LNCAP (cell line): ENCODE data around the gene PARP1.

ENCODE experiments used
- TF ChIP-seq, protein P1 (sequence below): fragments of 450-650 bp; IDR thresholded peaks from 2 replicates; pipeline ENCODE4 v1.5.1; 2017; ENCODE audit warnings: mild to moderate bottlenecking

PARP1 gene

DNA sequence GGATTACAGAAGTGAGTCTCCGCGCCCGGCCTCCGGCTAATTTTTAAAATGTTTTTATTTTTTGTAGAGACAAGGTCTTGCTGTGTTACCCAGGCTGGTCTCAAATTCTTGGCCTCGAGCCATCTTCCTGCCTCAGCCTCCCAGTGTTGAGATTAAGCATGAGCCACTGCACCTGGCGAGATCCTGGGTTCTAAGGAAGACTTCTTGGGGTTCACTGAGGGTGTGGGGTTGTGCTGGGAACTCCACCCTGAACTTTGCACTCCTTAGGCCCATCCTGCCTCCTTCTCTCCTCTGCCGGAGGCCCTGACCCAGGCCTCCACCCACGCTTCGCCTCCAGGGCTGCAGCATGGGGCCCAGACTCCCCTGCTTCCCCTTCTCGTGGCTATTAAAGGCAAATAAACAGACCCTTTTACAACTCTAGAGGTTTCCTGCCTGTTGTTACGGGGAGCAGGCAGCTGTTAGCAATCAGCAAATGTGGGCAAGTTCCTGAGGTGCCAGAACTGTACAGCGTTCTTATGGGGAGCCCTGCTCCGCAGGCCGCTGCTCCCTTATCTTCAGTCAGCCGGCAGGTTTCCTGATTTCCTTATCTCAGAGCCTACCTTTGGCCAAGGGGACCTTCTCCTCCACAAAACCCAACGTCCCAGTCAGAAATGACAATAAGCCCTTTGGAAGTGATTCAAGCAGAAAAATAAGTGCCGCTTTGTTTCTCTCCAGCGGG lies 57.9 kb downstream of the PARP1 start:
- TF ChIP-seq, protein P1, sequence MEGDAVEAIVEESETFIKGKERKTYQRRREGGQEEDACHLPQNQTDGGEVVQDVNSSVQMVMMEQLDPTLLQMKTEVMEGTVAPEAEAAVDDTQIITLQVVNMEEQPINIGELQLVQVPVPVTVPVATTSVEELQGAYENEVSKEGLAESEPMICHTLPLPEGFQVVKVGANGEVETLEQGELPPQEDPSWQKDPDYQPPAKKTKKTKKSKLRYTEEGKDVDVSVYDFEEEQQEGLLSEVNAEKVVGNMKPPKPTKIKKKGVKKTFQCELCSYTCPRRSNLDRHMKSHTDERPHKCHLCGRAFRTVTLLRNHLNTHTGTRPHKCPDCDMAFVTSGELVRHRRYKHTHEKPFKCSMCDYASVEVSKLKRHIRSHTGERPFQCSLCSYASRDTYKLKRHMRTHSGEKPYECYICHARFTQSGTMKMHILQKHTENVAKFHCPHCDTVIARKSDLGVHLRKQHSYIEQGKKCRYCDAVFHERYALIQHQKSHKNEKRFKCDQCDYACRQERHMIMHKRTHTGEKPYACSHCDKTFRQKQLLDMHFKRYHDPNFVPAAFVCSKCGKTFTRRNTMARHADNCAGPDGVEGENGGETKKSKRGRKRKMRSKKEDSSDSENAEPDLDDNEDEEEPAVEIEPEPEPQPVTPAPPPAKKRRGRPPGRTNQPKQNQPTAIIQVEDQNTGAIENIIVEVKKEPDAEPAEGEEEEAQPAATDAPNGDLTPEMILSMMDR = no peak

DNA sequence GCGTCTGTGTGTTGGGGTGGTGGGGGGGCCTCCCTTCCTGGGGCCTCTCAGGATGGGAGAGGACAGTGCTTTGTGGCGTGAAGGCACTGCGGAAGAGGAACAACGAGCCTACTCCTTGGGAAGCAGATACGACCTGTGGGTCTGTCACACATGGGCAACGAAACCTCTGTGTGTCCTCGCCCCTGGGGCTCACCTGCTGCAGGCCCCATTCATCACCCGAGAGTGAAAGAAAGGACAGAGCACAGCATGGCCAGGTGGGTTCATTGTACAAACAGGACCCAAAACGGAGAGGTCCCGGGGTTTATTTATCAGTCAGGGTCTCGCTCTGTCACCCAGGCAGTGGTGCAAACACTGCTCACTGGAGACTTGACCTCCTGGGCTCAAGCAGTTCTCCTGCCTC lies 58.8 kb downstream of the PARP1 start:
- TF ChIP-seq, protein P1 = no peak

DNA sequence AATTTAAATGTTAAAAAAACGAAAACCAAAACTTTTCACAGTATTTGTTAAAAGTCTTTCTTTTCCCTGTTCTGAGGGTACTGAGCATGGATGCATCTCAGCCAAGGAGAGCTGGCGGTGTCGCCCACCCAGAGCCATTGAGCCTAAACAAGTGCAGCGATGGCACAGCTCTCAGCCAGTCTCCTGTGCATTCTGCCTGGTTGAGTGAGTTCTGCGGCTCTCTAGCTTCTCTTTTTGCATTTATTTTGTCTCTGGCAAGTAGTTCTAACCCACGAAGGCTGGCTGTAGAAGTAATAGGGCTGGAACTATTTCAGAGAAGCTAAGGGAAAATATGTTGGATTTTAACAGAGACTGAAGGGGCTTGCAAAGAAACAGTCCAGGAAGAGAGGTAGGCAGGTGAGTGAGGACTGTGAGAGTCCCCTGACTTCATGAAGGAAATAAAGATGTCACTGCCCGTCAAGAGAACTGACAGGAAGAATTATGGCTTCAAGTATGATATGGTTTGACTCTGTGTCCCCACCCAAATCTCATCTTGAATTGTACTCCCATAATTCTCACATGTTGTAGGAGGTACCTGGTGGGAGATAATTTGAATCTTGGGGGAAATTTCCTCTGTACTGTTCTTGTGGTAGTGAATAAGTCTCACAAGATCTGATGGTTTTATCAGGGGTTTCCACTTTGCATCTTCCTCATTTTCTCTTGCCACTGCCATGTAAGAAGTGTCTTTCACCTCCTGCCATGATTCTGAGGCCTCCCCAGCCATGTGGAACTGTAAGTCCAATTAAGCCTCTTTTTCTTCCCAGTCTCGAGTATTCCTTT lies 63.2 kb downstream of the PARP1 start:
- TF ChIP-seq, protein P1 = no peak

DNA sequence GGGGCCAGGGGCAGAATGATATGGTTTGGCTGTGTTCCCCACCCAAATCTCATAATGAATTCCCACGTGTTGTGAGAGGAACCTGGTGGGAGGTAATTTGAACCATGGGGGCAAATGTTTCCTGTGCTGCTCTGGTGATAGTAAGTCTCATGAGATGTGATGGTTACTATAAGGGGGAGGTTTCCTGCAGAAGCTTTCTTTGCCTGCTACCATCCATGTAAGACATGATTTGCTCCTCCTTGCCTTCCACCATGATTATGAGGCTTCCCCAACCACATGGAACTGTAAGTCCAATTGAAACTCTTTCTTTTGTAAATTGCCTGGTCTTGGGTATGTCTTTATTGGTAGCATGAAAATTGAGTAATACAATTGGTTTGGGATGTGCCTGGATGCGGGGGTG lies 65.2 kb downstream of the PARP1 start:
- TF ChIP-seq, protein P1 = no peak

DNA sequence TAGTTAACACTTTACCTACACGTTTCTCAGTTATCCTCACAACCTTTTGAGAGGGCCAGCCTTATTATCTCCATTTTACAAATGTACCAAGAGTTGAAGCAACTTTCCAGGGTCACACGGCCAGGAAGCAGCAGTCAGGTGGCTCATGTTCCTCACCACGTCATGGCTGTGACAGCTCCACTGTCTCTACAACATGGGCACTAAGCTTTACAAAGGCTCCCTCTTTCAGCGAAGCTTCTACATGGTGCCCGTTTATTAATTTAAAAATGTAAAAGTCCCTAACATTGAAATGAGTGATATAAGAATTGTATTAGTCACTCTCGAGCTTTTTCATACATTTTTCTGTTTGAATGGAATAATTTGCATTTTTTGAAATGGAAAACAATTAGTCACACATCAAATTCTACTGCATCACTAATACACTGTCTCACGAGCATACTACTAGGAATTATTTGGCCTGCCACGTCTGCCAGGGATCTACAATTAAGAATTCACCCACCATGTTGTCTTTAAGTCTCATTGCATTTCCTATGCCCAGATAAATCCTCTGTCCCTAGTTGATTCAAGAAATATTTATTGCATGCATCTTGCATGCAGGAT lies 70.5 kb downstream of the PARP1 start:
- TF ChIP-seq, protein P1 = no peak

DNA sequence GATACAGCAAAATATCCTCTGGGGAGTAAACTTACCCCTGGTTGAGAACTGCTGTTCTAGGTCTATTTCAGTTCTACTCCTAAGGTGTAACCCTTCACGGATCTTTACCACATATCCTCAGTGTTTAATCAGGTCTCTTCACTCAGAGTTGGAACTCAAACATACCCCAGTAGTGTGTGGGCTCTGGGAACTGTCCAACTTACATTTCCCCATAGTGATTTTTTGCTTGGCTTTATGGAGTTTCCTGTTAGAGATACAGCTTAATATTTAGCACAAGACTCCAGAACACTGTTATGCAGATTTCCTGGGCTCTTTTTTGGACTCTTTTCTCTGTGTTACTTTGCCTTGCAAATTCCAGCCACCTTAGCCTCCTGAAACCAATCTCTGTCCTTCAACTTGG lies 72.2 kb downstream of the PARP1 start:
- TF ChIP-seq, protein P1 = no peak

DNA sequence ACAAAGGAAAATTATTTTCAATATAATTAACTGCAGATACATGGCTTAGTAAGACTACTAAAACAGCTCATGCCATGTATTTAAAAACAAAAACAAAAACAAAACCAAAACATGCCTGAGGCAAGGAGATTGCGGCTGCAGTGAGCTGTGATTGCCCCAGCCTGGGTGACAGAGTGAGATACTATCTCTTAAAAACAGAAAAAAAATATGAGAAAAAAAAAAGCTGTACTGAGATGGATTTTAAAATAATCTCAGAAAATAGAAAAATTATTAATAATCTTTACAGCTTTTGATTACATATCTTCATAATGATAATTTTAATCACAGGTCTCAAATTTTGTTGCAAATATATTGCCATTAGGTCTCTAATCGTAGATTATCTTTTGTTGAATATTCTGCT lies 74.9 kb downstream of the PARP1 start:
- TF ChIP-seq, protein P1 = no peak
